Glomerular visceral epithelial cell (primary cell): ENCODE data around the gene CAMK2B.
A peak's percentile ranks its signal among the peaks of the same experiment; 100 is the strongest.

Experiments used
- DNase-seq: peaks from one replicate; pipeline ENCODE4 v3.0.0-alpha.2; 2016; ENCODE audit errors: extremely low spot score

CAMK2B gene

DNA sequence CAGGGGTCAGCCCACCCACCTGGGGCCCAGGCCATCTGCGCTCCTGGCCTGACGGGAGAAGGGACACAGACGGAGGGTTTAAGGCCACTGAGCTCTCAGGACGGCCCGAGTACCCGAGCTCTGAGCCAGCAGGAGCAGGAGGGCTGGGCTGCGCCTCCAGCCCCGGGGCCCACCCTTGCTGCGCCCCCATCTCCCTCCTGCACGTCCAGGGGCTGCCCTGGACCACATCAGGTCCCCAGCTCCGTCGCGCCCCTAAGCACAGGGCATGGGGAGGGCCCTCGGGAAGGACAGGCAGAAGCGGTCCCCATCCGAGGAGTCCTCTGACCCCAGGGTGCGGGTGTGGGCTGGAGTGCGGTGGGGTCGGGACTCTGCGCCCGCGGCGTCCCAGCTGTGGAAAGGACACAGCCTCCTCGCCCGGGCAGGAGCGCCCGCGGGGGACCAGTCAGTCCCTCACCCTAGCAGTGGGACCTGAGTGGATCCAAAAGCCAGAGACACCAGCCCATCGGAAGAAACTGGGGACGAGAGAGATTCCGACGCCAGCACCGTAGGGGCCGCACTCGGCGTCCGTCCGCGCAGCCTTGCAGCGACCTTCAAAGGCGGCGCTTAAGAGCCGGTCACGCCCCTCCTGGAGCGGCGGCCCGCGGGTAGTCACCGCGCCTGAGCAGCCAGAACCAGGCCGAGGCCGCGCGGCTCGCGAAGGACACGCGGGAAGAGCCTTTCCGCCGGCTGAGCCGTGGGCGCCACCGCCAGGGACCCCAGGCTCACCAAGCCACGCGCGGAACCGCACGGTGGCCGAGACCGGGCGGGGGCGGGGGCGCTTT, 15.9 kb downstream of the CAMK2B start:
- DNase-seq, result no peak

DNA sequence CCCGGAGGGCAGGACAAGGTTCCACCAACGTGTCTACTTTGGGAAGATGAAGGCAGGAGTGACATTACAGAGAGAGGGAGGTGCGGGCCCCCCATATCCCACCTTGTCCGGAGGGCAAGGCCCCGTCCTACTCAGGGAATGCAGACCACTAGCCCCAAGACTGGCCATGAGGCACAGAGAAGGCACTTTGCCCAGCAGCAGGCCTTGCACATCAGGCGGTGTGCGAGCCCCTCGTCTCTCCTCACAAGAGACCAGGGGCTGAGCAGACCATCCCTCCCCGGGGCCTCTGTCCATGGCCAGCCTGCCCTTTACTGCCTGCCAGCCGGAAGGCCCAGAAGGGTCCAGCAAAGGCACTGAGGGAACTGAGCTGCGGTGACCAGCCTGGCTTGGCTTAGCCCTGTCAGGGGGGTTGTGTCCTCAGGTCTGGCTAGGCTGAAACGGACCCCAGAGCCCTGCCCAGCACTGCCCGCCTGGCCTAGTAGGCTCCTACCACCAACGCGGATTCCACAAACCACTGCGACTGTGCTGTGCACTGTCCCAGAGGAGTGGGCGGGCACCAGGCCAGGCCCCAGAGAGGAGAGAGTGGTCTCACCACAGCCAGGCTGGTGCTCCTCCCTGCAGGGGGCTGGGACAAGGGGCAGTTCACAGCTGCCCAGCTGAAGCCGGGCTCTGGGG, 16.7 kb downstream of the CAMK2B start:
- no peak for DNase-seq

DNA sequence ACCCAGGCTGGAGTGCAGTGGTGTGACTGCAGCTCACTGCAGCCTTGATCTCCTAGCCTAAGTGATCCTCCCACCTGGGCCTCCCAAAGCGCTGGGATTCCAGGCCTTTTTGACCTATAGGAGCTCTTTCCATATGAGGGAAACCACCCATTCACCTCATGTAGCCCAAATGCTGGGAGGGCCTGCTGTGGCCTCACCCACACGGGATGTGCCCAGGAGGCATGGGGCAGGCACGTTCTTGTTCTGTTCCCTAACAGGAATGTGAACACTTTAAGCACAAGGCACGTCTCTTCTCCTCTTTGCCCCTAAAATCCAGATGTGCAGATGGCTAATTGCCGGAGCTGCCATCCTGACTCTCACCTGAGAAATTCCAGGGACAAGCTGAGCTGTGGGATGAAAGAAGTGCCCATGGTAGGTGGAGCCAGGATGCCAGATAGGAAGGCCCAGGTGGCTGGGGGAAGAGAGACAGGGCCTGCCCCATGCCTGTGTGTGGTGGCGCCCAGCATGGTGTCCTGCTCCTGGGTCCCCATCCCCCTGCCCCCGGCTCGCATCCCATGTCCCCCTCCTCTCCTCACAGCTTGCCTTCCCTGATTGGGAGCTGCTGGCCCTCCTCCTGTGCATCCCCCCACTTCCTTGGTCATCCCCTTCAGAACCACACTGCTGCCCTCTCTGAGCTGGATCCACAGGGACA, 17.3 kb downstream of the CAMK2B start:
- no peak for DNase-seq

DNA sequence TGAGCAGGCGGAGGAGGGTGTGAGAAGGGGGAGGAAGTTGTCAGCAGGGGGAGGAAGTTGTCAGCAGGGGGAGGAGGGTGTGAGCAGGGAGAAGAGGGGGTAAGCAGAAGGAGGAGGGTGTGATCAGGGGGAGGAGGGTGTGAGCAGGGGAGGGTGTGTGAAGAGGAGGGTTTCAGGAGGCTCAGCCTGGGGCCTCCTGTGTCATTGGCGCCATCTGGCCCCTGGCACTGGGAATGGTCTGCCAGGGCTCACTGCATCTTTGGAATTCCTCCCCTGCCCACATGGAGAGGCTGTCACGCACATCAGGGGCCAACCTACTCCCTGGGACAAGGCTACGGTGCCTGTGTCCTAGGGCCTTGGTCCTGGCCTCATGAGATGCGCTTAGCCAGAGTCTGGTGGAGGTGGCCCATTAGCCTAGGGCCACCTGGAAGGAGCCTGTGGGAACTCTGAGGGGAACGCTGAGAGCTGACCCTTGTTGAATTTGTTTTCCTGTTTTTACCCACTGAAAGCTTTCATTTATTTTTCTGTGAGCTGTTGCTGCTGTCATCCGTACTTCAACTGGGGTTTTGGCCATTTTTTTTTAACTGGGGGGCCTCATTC, 18.0 kb downstream of the CAMK2B start:
- DNase-seq, result peak; percentile 93

DNA sequence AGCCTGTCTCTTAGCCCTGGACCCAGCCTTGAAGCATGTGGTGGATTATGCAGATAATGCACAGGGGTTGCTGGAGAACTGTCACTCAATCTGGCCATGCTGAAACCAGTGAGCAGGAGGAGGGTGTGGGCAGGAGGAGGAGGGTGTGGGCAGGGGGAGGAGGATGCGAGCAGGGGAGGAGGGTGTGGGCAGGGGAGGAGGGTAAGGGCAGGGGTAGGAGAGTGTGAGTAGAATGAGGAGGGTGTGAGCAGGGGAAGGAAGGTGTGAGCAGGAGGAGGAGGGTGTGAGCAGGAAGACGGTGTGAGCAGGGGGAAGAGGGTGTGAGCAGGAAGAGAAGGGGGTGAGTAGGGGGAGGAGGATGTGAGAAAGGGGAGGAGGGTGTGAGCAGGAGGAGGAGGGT, 18.8 kb downstream of the CAMK2B start:
- DNase-seq, result no peak

DNA sequence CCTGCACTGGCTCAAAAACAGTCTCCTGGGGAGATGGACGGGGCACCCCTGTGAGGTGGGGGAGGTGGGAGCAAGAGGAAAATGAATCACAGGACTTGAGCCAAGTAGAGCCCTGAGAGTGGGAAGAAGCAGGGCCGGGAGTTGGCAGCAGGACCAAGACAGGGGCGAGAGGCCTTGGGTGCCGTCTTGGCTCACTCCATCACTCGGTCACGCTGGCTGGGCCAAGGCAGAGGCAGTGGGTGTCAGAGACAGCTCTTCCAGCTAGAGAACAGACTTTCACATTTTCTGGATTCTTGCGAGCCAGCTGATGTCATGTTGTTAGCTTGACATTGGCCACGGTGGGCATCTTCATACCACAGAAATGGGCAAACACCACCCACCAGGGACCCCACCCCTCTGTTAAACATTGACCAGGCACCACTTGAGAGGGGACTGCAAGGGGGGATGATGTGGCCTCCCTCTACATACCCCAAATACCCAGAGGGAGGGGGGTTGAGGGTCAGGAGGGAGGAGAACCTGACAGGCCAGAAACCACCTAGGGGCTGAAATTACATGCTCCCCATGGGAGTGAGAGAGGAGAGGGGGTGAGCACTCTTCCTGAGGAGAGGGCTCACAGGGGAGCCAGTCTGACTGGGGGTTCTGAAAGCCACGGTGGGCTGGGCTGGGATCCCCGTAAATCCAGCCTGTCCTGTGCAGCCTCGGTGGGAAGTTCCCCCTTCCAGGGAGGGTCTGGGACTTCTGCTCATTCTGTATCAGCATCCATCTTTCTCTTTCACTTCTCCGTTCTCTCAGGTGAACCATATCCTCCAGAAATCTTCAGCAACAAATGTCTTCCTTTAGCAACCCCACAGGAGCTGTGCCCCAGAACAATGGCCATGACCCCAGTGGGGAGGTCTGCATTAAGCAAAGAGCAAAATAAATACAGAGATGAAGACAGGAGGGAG, 19.6 kb downstream of the CAMK2B start:
- peak; percentile 81 for DNase-seq

DNA sequence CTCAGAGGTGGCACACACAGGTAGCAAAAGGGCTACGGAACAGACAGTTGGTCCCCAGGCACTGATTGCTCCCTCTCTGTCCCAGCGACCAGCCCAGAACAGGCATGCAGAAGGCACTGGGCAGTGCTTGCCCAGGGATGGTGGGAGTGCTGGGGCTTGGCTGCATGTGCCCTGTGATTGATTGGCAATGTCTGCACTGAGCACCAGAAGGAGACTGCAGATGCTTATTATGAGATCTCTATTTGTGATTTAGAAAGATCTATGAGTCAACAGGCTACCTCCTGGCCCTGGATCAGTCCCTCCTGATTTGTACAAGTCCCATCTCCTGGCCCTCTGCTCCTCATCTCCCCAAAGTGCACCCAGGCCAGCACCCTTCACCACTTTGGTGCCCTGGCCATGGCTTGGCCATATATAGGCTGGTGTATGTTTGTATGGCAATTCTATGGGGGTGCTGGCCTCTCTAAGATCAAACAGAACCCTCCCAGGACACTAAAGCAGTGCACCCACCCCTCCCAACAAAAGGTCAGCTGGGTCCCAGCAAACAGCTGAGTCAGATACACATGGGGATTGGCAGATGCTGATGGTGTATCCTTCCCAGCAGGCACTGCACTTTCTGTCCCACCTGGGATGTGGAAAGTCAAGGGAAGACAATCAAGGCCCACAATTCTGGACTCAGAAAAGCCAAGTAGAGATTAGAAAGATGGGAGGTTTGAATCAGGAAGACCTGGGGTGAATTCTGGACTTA, 30.9 kb downstream of the CAMK2B start:
- no peak for DNase-seq

DNA sequence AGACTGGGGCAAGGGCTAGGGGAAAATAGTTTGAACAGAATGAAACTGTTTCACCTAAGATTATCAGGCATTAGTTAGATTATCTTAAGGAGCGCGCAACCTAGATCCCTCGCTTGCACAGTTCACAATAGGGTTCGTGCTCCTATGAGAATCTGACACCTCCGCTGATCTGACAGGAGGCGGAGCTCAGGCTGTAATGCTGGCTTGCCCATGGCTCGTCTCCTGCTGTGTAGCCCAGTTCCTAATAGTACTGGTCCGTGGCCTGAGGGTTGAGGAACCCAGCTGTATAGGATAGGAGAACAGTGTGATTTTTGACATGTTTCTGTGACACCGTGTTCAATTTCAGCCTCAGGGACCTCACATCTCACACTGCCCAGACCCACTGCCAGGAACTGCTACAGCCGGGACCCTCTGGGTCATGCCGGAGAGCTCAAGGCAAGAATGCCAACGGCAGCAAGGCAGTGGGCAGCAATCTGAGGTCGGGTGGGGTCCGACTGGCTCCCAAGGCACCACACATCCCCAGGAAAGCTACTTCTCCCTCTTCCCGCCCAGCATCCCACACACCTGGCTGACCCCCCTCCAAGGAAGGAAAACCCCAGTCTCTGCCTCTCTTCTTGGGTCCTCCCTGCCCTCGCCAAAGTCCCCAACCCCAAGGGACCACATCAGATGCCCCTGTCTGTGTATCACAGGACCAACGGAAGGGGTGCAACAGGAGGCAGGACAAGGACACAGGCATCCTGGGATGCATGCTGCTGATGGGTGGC, 31.7 kb downstream of the CAMK2B start:
- no peak for DNase-seq

DNA sequence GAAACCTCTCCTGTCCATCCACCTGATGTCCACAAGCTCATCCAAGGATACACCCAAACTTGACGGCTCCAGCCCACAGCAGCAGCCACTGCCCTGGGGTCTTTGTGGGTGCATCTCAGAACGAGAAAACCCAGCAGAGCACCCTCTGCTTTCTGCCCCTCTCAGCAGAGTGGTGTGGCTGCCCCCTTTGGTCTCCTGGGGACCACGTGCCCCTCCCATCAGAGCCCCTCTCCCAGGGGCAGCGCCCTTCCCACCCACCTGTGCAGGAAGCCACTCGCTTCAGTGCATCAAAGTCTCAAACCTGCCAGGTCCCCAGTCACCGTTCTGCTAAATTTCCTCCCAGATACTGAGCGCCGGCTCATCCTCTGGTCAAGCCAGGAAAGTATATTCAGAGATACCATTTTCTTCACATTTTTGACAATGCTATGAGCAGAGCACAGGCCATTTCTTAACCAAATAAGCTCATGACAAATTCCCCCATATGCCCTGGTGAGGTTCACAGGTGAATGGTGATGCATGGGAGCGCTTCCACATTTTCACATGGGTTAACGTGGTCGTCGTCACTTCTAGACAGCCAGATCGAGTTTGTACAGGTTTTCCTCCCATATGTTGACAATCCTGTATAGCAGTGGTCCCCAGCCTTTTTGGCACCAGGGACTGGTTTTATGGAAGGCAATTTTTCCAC, 32.4 kb downstream of the CAMK2B start:
- DNase-seq, result no peak

DNA sequence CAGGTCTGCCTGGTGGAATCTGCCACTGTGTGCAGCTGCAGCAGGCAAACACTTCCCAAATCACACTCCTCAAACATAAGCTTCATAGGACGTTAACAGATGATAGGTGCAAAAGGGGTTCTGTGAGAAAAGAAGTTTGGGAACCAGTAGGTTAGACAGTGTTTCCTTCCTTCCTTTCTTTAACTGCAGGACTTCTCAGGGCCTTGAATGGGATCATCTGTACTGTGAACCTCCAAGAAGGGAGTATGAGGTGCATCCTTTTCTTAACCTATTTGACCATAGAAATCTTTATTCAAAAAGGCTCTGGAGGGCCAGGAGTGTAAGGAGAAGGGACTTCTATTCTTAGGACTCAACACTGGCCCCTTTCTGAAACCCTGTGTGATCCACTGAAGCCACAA, 33.0 kb downstream of the CAMK2B start:
- DNase-seq, result no peak

DNA sequence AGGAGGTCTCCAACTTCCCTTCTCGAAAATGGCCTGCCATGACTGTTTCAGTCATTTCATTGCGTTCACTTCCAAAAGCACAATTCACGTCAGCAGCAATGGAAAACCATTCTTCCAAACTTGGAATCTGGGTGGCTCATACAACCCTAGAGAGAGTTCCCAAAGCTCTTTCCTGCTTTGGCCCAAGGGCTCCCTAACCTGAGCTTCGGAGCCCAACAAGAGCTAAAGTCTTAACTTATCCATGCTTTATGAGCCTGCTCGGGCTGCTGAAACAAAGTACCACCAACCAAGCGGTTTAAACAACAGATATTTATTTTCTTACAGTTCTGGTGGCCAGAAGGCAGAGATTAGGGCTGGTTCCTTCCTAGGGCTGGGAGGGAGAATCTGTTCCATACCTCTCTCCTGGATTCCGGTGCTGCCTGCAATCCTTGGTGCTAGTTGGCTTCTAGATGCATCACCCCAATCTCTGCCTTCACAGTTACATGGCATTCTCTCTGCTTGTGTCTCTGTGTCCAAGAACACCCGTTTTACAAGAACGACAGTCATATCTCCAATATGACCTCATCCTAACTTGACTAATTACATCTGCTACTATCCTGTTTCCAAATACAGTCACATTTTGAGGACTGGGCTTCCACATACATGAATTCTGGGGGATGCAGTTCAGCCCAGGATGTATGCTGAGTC, 33.5 kb downstream of the CAMK2B start:
- no peak for DNase-seq

DNA sequence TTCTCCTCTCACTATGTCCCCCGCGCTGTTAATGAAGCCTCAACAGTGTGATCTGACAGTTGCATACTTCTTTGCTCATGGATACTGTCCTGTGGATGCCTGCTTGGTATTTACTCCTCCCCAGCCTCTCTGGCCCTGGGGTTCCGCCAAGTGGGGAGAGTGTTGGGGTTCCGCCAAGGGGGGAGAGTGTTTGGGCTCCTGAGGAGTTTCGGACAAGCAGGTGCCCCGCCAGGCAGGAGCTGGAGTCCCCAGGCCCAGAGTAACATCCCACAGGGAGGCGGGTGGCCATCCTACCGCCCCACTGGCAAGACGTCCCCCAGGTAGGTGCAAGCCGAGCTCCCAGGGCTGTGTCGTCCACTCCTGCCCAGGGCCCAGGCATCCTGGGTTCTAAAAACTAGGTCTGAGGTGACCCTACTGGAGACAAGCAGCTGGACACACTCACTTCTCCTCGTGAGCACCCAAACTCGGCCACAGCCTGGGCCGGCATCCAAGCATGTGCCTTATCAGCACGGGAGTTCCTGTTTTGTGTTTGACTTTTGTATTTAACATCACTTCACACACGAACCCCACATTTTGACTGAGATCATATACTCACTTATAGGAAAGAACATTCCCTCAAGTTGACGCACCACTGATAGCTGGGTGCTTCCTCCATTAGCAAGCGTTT, 34.2 kb downstream of the CAMK2B start:
- DNase-seq, result no peak

DNA sequence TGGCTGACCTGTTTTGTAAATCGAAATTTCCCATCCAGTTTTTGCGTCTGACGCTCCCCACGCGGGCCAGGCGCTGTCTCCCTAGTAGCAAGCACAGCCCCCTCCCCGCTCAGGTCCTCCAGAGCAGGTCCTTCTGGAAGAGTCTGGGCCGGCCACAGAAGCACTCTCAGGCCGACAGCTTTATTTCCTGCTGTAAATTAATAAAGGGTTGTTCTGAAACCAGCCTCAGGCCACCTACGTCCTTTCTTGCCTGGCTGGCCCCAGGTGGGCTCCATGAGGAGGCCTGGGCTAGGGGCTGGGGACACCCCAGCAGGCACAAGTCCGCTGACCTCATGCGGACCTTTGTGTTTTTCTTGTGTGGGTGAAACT, 35.2 kb downstream of the CAMK2B start:
- no peak for DNase-seq

DNA sequence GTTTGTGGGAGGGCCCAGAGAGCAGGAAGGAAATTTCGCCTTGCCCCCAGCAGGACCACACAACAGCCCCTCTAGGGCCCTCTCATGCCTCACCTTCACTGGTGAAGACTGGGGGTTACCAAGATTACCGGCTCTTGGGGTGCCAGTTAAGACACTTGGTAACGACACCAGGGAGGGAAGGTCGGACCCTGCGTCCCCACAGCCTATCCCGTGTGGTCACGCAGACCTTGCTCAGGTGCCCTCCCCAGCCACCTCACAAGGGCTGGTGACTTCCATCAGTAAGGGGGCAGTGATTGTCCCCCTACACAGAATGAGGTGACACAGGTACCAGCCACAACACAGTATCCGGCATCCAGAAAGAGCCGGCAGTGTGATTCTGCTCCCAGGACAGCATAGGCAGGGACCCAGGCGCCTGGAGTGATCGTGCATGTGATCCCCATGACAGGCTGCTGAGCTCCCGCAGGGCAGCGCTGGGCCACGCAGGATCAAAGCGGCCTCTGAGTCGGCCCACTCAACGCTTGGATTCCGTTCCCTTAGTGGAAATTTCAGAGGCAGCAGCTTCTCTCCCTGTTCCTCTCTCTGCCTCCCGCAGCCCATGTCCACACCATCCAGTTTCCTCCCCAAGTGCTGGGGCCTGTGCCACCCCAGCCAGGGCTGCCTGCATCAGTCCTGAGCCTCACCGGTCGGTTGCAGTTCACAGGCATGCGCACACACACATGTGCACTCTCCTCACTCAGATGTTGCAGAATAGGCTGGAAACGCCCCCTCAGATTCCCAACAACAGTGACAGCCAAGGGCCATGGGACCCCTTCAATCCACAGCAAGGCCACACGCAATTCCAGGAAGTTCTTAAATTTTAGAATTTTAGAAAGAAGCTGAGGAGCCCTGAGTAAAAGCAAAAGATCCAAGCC, 35.8 kb downstream of the CAMK2B start:
- DNase-seq, result no peak

DNA sequence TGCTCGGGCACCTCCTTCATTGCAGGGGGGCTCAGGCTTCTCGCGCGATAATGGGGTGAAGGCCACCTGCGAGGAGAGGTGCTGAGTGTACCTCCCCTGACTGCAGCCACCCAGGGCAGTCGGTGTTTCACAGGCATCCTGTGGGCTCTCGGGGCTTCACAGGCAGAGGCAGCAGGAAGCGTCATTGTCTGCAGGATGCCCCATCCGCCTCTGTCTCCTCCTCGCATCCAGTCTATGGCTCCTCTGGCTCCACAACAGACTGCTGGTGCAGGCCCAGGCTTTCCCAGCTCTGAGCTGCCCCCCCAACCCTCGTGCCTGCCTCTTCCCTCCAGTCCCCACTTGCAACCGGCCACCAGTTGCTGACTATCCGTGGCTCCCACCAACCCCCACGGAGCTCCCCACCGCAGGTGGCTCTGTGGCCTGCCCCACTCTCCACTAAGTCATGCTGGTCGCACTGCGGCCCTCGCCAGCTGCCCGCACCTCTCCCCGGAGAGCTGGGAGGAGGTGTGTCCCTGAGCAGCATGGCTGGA, 36.5 kb downstream of the CAMK2B start:
- no peak for DNase-seq

DNA sequence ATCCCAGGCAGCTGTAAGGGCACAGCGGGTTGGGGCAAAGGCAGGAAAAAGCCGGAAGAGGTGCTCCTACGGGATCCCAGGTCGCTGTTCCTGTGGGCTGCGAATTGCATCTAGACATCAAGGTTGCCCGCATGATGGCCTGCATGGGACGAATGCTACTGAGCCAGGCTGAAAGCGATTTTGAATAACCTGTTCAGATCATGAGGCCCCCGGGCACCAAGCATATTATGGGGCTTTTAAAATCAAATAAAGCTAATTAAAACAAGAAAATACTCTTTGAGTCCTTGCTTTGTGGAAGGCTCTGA, 37.1 kb downstream of the CAMK2B start:
- no peak for DNase-seq
